ENCODE measurements around the gene C2CD4A.

DNA sequence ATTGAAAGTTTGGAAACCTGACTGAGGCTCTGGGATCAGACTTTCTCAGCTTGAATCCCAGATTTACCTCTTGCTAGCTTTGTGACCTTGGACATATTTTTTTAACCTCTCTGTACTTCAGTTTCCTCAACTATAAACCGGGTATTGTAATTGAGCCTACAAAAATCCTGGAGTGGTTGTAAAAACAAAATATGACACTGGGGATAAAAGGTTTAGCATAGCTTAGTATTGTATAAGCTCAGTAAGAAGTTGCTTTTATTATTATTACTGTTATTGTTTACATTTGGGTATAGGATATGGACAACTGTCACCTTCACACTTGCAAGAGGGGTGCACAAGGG is 21.5 kb downstream of the C2CD4A start:
- TF ChIP-seq POLR2AphosphoS5 (IDR thresholded peaks at IDR 0.05; ENCODE audit: low read depth, low read length): no peak
- TF ChIP-seq FOXP2 (optimal IDR thresholded peaks at IDR 0.05; ENCODE audit: borderline replicate concordance, extremely low read depth, extremely low read length, insufficient read depth): no peak
- no peak for TF ChIP-seq TAF1 (IDR thresholded peaks at IDR 0.05; ENCODE audit: borderline replicate concordance, insufficient read depth, low read length)
- TF ChIP-seq, protein P1, sequence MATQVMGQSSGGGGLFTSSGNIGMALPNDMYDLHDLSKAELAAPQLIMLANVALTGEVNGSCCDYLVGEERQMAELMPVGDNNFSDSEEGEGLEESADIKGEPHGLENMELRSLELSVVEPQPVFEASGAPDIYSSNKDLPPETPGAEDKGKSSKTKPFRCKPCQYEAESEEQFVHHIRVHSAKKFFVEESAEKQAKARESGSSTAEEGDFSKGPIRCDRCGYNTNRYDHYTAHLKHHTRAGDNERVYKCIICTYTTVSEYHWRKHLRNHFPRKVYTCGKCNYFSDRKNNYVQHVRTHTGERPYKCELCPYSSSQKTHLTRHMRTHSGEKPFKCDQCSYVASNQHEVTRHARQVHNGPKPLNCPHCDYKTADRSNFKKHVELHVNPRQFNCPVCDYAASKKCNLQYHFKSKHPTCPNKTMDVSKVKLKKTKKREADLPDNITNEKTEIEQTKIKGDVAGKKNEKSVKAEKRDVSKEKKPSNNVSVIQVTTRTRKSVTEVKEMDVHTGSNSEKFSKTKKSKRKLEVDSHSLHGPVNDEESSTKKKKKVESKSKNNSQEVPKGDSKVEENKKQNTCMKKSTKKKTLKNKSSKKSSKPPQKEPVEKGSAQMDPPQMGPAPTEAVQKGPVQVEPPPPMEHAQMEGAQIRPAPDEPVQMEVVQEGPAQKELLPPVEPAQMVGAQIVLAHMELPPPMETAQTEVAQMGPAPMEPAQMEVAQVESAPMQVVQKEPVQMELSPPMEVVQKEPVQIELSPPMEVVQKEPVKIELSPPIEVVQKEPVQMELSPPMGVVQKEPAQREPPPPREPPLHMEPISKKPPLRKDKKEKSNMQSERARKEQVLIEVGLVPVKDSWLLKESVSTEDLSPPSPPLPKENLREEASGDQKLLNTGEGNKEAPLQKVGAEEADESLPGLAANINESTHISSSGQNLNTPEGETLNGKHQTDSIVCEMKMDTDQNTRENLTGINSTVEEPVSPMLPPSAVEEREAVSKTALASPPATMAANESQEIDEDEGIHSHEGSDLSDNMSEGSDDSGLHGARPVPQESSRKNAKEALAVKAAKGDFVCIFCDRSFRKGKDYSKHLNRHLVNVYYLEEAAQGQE (IDR thresholded peaks at IDR 0.05; ENCODE audit: insufficient read depth in 1 of 2, low read depth in 2 of 2, low read length in 2 of 2): no peak
